GM12878 (cell line): ENCODE data around the gene TNNT3.

Experiments used
- YY1 ChIP-seq: IDR thresholded peaks from 2 replicates; pipeline ENCODE4 v1.6.1; 2011; ENCODE audit warnings: low read depth, mild to moderate bottlenecking, low read length
- TF ChIP-seq, protein P1 (sequence below): fragments of 450-650 bp; IDR thresholded peaks from 2 replicates; pipeline ENCODE4 v1.6.1; 2017; ENCODE audit warnings: mild to moderate bottlenecking, moderate library complexity

DNA sequence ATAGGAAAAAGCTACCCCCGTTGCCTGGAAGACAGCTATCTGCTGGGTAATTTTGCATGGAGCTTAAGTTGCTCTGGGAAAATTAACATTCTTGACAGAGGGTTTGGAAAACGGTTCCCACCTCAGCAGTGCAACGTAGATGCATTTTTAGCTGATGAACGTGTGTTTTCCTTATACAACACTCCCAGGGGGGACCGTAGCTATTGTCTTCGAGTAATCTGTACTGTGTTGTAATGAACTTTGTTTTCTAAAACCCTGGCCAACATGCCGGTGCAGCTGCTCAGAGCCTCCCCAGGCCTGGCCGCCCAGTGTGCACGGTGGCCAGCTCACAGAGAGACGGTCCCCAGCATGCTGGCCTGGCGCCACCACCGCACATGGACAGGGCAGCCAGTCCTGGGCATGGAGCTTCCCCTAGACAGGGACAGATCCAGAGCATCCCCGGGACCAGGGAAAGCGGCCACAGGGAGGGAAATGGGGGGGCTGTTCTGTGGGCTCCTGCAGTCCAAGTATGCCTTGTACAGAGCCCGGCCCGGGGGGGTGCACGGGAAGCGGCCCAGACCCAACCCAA lies 2.2 kb downstream of the TNNT3 start:
- no peak for TF ChIP-seq YY1
- TF ChIP-seq, protein P1, sequence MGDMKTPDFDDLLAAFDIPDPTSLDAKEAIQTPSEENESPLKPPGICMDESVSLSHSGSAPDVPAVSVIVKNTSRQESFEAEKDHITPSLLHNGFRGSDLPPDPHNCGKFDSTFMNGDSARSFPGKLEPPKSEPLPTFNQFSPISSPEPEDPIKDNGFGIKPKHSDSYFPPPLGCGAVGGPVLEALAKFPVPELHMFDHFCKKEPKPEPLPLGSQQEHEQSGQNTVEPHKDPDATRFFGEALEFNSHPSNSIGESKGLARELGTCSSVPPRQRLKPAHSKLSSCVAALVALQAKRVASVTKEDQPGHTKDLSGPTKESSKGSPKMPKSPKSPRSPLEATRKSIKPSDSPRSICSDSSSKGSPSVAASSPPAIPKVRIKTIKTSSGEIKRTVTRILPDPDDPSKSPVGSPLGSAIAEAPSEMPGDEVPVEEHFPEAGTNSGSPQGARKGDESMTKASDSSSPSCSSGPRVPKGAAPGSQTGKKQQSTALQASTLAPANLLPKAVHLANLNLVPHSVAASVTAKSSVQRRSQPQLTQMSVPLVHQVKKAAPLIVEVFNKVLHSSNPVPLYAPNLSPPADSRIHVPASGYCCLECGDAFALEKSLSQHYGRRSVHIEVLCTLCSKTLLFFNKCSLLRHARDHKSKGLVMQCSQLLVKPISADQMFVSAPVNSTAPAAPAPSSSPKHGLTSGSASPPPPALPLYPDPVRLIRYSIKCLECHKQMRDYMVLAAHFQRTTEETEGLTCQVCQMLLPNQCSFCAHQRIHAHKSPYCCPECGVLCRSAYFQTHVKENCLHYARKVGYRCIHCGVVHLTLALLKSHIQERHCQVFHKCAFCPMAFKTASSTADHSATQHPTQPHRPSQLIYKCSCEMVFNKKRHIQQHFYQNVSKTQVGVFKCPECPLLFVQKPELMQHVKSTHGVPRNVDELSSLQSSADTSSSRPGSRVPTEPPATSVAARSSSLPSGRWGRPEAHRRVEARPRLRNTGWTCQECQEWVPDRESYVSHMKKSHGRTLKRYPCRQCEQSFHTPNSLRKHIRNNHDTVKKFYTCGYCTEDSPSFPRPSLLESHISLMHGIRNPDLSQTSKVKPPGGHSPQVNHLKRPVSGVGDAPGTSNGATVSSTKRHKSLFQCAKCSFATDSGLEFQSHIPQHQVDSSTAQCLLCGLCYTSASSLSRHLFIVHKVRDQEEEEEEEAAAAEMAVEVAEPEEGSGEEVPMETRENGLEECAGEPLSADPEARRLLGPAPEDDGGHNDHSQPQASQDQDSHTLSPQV = no peak
